ENCODE data around the gene SLC66A1.

The SLC66A1 gene

GRCh38 chr1:19305880-19306279, 6.2 kb upstream of the SLC66A1 start:
- DNase-seq (ENCODE audit: low read depth): no peak

GRCh38 chr1:19306941-19307340, 5.2 kb upstream of the SLC66A1 start:
- no peak for DNase-seq (ENCODE audit: low read depth)

GRCh38 chr1:19307794-19308508, 4.2 kb upstream of the SLC66A1 start:
- DNase-seq (ENCODE audit: low read depth): no peak

GRCh38 chr1:19308509-19308907, 3.6 kb upstream of the SLC66A1 start:
- no peak for DNase-seq (ENCODE audit: low read depth)

- DNase-seq (ENCODE audit: low read depth): no peak
Observed at GRCh38 chr1:19309123-19309813, 2.9 kb upstream of the SLC66A1 start.

- no peak for DNase-seq (ENCODE audit: low read depth)
Observed at GRCh38 chr1:19310061-19310460, 2.1 kb upstream of the SLC66A1 start.

GRCh38 chr1:19310720-19311502, 1.2 kb upstream of the SLC66A1 start:
- DNase-seq (ENCODE audit: low read depth): no peak

- DNase-seq (ENCODE audit: low read depth): no peak
Observed at GRCh38 chr1:19311503-19311930, 609 bp upstream of the SLC66A1 start.

GRCh38 chr1:19312782-19313635, 883 bp downstream of the SLC66A1 start:
- DNase-seq (ENCODE audit: low read depth): no peak

- no peak for DNase-seq (ENCODE audit: low read depth)
Observed at GRCh38 chr1:19313636-19313959, 1.5 kb downstream of the SLC66A1 start.

GRCh38 chr1:19313961-19314882, 2.1 kb downstream of the SLC66A1 start:
- no peak for DNase-seq (ENCODE audit: low read depth)

GRCh38 chr1:19315378-19316198, 3.5 kb downstream of the SLC66A1 start:
- no peak for DNase-seq (ENCODE audit: low read depth)

- DNase-seq (ENCODE audit: low read depth): no peak
Observed at GRCh38 chr1:19317126-19317910, 5.2 kb downstream of the SLC66A1 start.

- no peak for DNase-seq (ENCODE audit: low read depth)
Observed at GRCh38 chr1:19319196-19319595, 7.1 kb downstream of the SLC66A1 start.

- no peak for DNase-seq (ENCODE audit: low read depth)
Observed at GRCh38 chr1:19321071-19321470, 8.9 kb downstream of the SLC66A1 start.

GRCh38 chr1:19322481-19322880, 10.4 kb downstream of the SLC66A1 start:
- no peak for DNase-seq (ENCODE audit: low read depth)

- DNase-seq (ENCODE audit: low read depth): no peak
Observed at GRCh38 chr1:19323987-19324664, 12.0 kb downstream of the SLC66A1 start.

GRCh38 chr1:19324665-19324990, 12.5 kb downstream of the SLC66A1 start:
- no peak for DNase-seq (ENCODE audit: low read depth)

All from T follicular helper cell (primary cell).